Large intestine (tissue), 3 donors: ENCODE results near the gene B3GNT3. TPM values are rescaled to one million over a fixed set of nuclear protein-coding genes. Genes with fewer than 3 reads are reported as not detected.

ENCODE experiments used
- DNase-seq, 2 donors: peaks; one replicate each; pipeline versions ENCODE4 v3.0.0 to v3.0.0-alpha.2; 2013
- H3K27ac ChIP-seq: one replicate; pipeline ENCODE4 v1.5.1; 2013; ENCODE audit warnings: low read length
- H3K27me3 ChIP-seq: 2 replicates; pipeline ENCODE4 v1.6.1; 2013; ENCODE audit warnings: low read length; ENCODE audit not compliant: control insufficient read depth, insufficient read depth
- H3K36me3 ChIP-seq: 2 replicates; pipeline ENCODE4 v1.6.1; 2013; ENCODE audit warnings: low read length; ENCODE audit not compliant: control insufficient read depth, insufficient read depth
- H3K4me1 ChIP-seq: one replicate; pipeline ENCODE4 v1.6.1; 2013; ENCODE audit warnings: low read length; ENCODE audit not compliant: control insufficient read depth, insufficient read depth
- H3K4me3 ChIP-seq: one replicate; pipeline ENCODE4 v1.5.1; 2013; ENCODE audit warnings: low read length
- H3K9me3 ChIP-seq: one replicate; pipeline ENCODE4 v1.6.1; 2013; ENCODE audit warnings: mild to moderate bottlenecking, low read depth, low read length, moderate library complexity; ENCODE audit not compliant: control insufficient read depth
- WGBS: methylation state at CpG from one replicate; pipeline ENCODE4 v1.1.5; 2013; ENCODE audit warnings: low lambda C conversion rate; ENCODE audit not compliant: insufficient coverage; 5-methylcytosine and 5-hydroxymethylcytosine counted together
- polyA plus RNA-seq: library from polyadenylated mRNA; unstranded; fragments of 120-200 nt; gene quantifications from one replicate; pipeline ENCODE4 v1.2.1, GENCODE V29; 2013

Gene B3GNT3
- polyA plus RNA-seq, 1 donor = 91.7 TPM

GRCh38 chr19:17817668-17818363 is 22.9 kb downstream of the B3GNT3 start:
- DNase-seq = no peak
- Histone ChIP-seq H3K27ac (no peak overlapping the region), H3K4me1 (no peaks in the 10 kb centered on the region), H3K27me3 (no peaks in the 10 kb centered on the region), H3K36me3 (peaks cover under 1% of the 10 kb centered on the region), H3K4me3 (no peak overlapping the region), H3K9me3 (no peaks in the 10 kb centered on the region)
- no CpG with 5 or more reads among the region's 13 CpGs for WGBS

- H3K4me1 ChIP-seq = no peaks in the 10 kb centered on the region
- no peak within 1 kb of the TSS for H3K4me3 ChIP-seq
- no peak within 1 kb of the TSS for H3K27ac ChIP-seq
- H3K27me3 ChIP-seq = no peaks in the 10 kb centered on the region
- H3K9me3 ChIP-seq = no peaks in the 10 kb centered on the region
- DNase-seq = no peak
- no peaks in the 10 kb centered on the region for H3K36me3 ChIP-seq
- no CpG with 5 or more reads among the region's 34 CpGs for WGBS
These were observed 26.3 kb downstream of the B3GNT3 start, which contains the start of gene INSL3 for GRCh38 chr19:17821190-17821589. Gene INSL3 (minus strand): TSS chr19:17821519. CDS start chr19:17821506, 13 bp downstream.

- H3K36me3 ChIP-seq = no peaks in the 10 kb centered on the region
- 60% methylated on average over 1 of the region's 8 CpGs for WGBS
- no peaks in the 10 kb centered on the region for H3K9me3 ChIP-seq
- DNase-seq = no peak
- no peaks in the 10 kb centered on the region for H3K4me1 ChIP-seq
- H3K27ac ChIP-seq = no peak overlapping the region
- H3K4me3 ChIP-seq = no peak overlapping the region
- H3K27me3 ChIP-seq = no peaks in the 10 kb centered on the region
These were observed 29.4 kb downstream of the B3GNT3 start for GRCh38 chr19:17824339-17824738.

GRCh38 chr19:17826508-17827056 is 31.6 kb downstream of the B3GNT3 start:
- WGBS = no CpG with 5 or more reads among the region's 13 CpGs
- H3K4me1 ChIP-seq = peaks cover 6% of the 10 kb centered on the region
- DNase-seq = no peak

GRCh38 chr19:17829855-17830566 is 35.1 kb downstream of the B3GNT3 start:
- H3K4me1 ChIP-seq = peaks cover 8% of the 10 kb centered on the region
- peaks cover 4% of the 10 kb centered on the region for H3K9me3 ChIP-seq
- DNase-seq = peak; percentile 14 to 37
- peak overlapping the region; percentile 45 for H3K27ac ChIP-seq
- H3K27me3 ChIP-seq = peaks cover 6% of the 10 kb centered on the region
- H3K4me3 ChIP-seq = peak overlapping the region; percentile 43
- H3K36me3 ChIP-seq = no peaks in the 10 kb centered on the region
- WGBS = 12% methylated on average over 3 of the region's 29 CpGs

More at GRCh38 chr19:17826508-17827056, 31.6 kb downstream of the B3GNT3 start:
- peaks cover 3% of the 10 kb centered on the region for H3K27me3 ChIP-seq
- H3K27ac ChIP-seq = no peak overlapping the region
- no peak overlapping the region for H3K4me3 ChIP-seq
- H3K9me3 ChIP-seq = peaks cover 3% of the 10 kb centered on the region
- no peaks in the 10 kb centered on the region for H3K36me3 ChIP-seq

- peaks cover 6% of the 10 kb centered on the region for H3K27me3 ChIP-seq
- peak; percentile 71 to 74 for DNase-seq
- peaks cover 4% of the 10 kb centered on the region for H3K9me3 ChIP-seq
- peaks cover 8% of the 10 kb centered on the region for H3K4me1 ChIP-seq
- peaks cover under 1% of the 10 kb centered on the region for H3K36me3 ChIP-seq
- H3K27ac ChIP-seq = peak overlapping the region; percentile 45
- peak overlapping the region; percentile 43 for H3K4me3 ChIP-seq
- no CpG with 5 or more reads among the region's 50 CpGs for WGBS
These were observed 35.9 kb downstream of the B3GNT3 start for GRCh38 chr19:17830567-17831418.

- no CpG with 5 or more reads among the region's 25 CpGs for WGBS
- Histone ChIP-seq H3K4me3 (peak overlapping the region; percentile 5), H3K27me3 (peaks cover 6% of the 10 kb centered on the region), H3K36me3 (peaks cover 2% of the 10 kb centered on the region), H3K4me1 (peaks cover 8% of the 10 kb centered on the region), H3K27ac (no peak overlapping the region), H3K9me3 (peaks cover 4% of the 10 kb centered on the region)
- no peak for DNase-seq
These were observed 36.5 kb downstream of the B3GNT3 start for GRCh38 chr19:17831419-17831888.

- Histone ChIP-seq H3K4me1 (peaks cover 8% of the 10 kb centered on the region), H3K27me3 (peaks cover 6% of the 10 kb centered on the region), H3K27ac (no peak overlapping the region), H3K4me3 (no peak overlapping the region), H3K9me3 (peaks cover 4% of the 10 kb centered on the region), H3K36me3 (peaks cover 2% of the 10 kb centered on the region)
- no peak for DNase-seq
- WGBS = 80% methylated on average over 1 of the region's 17 CpGs
These were observed 37.7 kb downstream of the B3GNT3 start for GRCh38 chr19:17832443-17833208.

- H3K27ac ChIP-seq = no peak overlapping the region
- H3K4me1 ChIP-seq = peaks cover 8% of the 10 kb centered on the region
- peaks cover 4% of the 10 kb centered on the region for H3K9me3 ChIP-seq
- H3K36me3 ChIP-seq = peaks cover 6% of the 10 kb centered on the region
- no CpG with 5 or more reads among the region's 27 CpGs for WGBS
- H3K27me3 ChIP-seq = peaks cover 6% of the 10 kb centered on the region
- no peak for DNase-seq
- H3K4me3 ChIP-seq = no peak overlapping the region
These were observed 39.6 kb downstream of the B3GNT3 start for GRCh38 chr19:17834350-17835181.
